HG03039 (cell line): ENCODE data around the gene ETV4.
A peak's percentile ranks its signal among the peaks of the same experiment; 100 is the strongest.
"Not testable (repeated sequence)": the region's sequence is repeated elsewhere in the genome, so short reads cannot be mapped to it uniquely, and the experiment has no call there.

ENCODE experiments used
- ATAC-seq: cut with Tn5 transposase; IDR thresholded peaks from one replicate; pipeline ENCODE4 v1.9.1; 2021; ENCODE audit warnings: mild to moderate bottlenecking, moderate library complexity; ENCODE audit not compliant: unreplicated experiment

ETV4 gene

DNA sequence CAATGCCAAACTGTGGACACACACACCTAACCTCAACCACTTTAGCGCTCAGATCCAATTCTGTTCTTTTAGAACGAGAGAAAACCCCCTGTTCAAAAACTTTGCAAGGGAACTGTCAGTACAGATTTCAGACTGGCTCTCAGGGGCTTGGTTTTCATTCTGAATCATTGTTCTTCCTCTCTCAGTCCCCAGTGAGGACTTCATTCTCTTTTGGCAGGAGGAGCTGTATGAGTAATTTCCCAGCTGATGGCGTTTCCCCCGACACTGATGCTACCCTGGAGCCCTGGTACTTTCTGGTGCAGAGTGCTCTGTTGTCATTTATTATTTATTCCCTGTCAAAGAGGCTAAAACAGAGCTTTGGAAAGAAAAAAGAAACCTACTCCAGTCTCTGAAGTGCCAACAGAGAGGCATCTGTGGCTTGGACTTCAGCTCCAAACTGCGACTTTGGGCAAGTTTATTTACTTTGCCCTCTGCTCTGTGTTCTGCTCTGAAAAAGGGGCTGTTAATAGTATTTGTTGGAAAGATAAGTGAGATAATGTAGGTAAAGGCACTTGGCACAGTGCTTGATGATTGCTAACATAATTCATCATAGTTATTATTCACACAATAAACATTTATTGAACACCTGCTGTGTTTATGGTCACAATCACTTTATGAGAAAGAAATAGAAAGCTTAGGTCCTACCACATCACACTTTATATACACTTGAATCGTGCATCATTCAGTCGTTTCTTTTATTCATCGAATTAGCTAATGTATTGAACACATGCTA, 28.3 kb downstream of the ETV4 start:
- peak; percentile 50 for ATAC-seq

DNA sequence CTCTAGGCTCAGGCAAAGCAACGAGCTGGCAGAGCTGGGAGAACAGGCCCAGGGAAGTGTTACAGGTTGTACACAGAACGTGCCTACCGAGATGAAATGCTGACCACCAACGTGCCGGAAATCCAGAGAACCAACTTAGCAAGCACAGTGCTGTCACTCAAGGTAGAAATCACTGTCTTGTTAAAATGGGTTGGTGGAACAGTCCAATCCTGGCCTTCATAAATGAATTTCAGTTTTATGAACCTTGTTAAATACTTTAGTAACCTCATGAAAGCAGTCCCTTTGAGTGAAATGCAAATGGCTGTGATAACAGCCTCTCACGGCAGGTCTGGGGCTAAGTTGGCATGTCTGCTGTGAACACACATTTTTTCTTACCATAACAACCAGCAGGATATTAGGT, 29.0 kb downstream of the ETV4 start:
- peak; percentile 7 for ATAC-seq

DNA sequence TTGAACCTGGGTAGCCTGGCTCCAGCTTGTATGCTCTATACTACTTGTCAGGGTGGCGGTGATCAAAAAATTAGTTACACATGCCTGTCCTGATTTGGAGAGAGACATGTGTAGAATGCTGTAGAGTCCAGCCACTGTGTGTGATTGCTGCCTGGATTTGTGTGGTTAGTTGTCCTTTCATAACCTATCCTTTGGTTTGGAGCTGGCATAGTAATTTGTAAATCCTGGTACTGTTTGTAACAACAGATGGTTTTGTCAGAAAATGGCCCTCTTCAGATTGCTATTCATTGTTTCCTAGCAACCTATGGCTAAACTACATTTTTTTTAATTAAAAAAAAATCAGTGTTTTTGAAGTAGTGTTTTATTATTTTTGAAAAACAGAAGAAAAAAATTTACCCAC, 30.5 kb downstream of the ETV4 start:
- ATAC-seq = no peak

DNA sequence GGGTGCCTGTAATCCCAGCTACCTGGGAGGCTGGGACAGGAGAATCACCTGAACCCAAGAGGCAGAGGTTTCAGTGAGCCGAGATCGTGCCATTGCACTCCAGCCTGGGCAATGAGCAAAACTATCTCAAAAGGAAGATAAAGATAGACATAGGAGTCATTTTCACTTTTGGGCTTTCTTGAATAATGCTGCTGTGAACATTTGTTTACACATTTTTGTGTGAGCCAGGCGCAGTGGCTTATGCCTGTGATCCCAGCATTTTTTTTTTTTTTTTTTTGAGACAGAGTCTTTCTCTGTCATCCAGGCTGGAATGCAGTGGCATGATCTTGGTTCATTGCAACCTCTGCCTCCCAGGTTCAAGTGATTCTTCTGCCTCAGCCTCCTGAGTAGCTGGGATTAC, 34.9 kb downstream of the ETV4 start:
- ATAC-seq = not testable (repeated sequence)

DNA sequence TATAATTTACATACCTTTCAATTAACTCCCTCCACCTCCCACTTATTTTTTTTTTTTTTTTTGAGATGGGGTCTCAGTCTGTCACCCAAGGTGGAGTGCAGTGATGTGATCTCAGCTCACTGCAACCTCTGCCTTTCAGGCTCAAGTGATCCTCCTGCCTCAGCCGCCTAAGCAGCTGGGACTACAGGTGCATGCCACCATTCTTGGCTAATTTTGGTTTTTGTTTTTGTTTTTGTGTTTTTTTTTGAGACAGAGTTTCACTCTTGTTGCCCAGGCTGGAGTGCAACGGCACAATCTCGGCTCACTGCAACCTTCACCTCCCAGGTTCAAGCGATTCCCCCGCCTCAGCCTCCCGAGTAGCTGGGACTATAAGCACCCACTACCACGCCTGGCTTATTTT, 36.7 kb downstream of the ETV4 start:
- ATAC-seq = not testable (repeated sequence)

DNA sequence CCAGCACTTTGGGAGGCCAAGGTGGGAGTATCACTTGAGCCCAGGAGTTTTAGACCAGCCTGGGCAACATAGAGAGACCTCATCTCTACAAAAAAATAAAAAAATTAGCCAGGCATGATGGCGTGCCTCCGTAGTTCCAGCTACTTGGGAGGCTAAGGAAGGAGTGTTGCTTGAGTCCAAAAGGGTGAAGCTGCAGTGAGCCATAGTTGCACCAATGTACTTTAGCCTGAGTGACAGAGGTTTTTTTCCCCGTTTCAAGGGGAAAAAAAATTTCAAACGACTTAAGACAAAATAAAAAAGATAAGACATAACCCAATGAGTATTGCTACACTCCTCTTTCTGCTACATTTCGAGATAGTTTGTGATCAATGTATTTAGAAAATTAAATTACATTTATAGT, 55.5 kb downstream of the ETV4 start:
- no peak for ATAC-seq

DNA sequence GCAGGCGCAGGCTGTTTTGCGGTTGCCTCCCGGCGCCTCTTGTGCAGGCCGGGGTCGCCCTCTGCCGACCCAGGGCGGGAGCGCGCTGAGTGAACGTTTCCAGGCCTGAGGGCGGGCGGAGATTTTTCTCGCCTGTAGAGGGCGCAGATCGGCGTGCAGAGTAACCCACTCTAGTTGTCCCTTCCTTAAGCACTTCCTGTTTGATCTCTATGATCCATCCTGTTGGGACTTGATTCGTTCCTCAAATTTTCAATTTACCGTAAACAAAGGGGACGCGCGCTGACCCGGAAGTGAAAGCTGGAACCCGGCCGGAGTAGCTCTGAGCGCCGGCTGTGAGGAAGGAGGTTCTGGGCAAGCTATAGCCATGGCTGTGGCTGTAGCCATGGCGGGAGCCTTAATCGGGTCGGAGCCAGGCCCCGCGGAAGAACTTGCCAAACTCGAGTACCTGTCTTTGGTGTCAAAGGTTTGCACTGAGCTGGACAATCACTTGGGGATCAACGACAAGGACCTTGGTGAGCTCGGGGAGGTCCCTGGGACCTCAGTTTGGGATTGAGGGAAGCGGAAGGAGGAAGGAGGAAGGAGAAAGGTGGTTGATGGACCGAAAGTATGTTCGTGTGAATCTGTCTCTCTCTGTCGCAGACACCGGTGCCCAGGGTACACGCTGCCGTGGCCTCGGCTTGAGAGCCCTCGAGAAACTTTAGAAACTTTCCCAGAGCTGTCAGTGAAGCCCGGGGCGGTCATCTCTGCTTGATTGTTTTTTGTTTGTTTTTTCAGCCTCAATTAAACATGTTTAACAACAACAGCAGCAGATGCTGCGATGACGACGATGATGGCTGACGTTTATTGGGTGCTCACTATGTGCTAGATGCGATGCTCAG, 62.2 kb downstream of the ETV4 start, which contains the start of gene DHX8:
TSS of gene DHX8 (plus strand) at position 302 of the 878 bp plus-strand sequence. CDS start at position 365, 63 bp downstream.
- peak; percentile 95 for ATAC-seq

DNA sequence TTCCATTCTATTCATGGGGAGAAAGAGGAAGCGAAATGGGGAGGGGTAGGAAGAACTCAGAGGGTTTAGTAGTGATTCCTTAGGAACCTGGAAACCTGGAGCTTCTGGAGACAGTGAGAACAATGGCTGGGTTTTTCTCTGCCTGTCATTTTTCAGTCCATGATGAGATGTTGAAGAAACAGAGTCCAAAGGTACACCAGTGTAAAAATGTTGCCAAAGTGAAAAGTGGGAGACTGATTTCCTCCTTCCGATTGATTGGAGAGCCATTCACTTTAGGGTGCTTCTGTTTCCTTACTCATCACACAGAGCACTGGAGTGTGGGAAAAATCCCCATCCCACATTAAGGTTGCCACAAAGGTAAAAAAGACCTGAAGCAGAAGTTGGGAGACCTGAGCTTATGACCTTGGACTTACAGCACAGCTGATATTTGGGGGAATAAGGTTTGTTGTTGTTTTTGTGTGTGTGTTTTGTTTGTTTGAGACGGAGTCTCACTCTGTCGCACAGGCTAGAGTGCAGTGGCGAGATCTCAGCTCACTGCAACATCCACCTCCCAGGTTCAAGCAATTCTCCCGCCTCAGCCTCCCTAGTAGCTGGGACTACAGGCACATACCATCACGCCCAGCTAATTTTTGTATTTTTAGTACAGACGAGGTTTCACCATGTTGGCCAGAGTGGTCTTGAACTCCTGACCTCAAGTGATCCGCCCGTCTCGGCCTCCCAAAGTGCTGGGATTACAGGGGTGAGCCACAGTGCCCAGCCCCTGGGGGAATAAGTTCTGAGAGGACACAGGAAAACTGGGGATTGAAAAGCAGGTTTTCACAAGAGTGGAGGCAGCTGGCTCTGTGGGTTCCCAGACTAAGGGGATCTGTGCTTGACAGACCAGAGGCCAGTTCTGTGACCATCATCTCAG, 63.8 kb downstream of the ETV4 start:
- ATAC-seq = no peak

DNA sequence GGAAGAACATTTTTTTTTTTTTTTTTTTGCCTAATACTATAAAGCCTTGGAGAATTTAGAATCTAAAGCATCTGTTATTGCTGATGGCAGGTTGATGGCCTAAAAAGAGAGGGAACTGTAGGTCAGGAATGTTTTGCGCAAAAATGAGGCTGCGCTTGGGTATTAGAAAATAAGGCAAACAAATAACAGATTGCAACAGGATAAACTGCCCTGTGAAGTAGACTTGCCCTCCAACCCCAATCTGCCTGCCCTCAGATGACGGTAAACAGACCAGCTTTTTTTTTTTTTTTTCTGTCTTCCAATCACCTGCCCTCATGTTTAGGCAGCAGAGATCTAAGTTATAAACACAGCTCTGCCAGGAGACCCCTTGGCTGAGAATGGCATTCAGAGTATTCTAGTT, 66.2 kb downstream of the ETV4 start:
- ATAC-seq = no peak
